22Rv1 (cell line): Measurements from ENCODE around the gene STAG2.

Experiments
- ZFX ChIP-seq: fragments of 450-650 bp; IDR thresholded peaks from 2 replicates; pipeline ENCODE4 v1.6.1; 2017; ENCODE audit warnings: antibody characterized with exemption, borderline replicate concordance
- TF ChIP-seq, protein P1 (sequence below): fragments of 450-650 bp; IDR thresholded peaks from 2 replicates; pipeline ENCODE4 v1.5.1; 2017; ENCODE audit warnings: mild to moderate bottlenecking

DNA sequence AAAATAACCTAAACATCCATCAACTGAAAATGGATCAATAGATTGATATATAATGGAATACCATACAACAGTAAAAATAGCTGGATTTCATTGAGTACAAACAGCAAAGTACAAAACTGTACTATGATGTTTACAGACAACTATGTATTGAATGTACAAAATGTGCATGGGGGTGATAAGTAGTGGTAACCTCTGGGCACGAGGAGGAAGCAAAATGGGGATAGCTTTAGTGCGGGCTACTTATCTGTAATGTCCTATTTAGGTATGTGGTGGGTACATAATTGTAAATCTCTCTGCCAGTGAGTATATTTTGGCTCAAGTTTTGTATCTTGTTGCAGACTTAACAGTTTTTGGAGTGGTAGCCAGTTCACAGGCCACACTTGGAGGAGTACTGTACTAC lies 123.6 kb downstream of the STAG2 start:
- TF ChIP-seq, protein P1, sequence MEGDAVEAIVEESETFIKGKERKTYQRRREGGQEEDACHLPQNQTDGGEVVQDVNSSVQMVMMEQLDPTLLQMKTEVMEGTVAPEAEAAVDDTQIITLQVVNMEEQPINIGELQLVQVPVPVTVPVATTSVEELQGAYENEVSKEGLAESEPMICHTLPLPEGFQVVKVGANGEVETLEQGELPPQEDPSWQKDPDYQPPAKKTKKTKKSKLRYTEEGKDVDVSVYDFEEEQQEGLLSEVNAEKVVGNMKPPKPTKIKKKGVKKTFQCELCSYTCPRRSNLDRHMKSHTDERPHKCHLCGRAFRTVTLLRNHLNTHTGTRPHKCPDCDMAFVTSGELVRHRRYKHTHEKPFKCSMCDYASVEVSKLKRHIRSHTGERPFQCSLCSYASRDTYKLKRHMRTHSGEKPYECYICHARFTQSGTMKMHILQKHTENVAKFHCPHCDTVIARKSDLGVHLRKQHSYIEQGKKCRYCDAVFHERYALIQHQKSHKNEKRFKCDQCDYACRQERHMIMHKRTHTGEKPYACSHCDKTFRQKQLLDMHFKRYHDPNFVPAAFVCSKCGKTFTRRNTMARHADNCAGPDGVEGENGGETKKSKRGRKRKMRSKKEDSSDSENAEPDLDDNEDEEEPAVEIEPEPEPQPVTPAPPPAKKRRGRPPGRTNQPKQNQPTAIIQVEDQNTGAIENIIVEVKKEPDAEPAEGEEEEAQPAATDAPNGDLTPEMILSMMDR = no peak
- TF ChIP-seq ZFX = no peak
